BE2C (cell line): ENCODE data around the gene ACMSD.

Experiments used
- DNase-seq: peaks from one replicate; pipeline ENCODE4 v3.0.0-alpha.2; 2020
- H3K27me3 ChIP-seq: fragments of 250-450 bp; sonication (Bioruptor Pico); 2 replicates; pipeline ENCODE4 v1.5.1; 2020; ENCODE audit warnings: mild to moderate bottlenecking
- H3K36me3 ChIP-seq: fragments of 250-450 bp; sonication (Bioruptor Pico); 2 replicates; pipeline ENCODE4 v1.5.1; 2020; ENCODE audit warnings: mild to moderate bottlenecking
- H3K4me1 ChIP-seq: fragments of 250-450 bp; sonication (Bioruptor Pico); 2 replicates; pipeline ENCODE4 v1.5.1; 2020
- H3K4me3 ChIP-seq: 2 replicates; pipeline ENCODE4 v1.5.1; 2011; ENCODE audit warnings: low read depth, low read length
- H3K9me3 ChIP-seq: fragments of 250-450 bp; sonication (Bioruptor Pico); 2 replicates; pipeline ENCODE4 v1.5.1; 2020
- TF ChIP-seq, protein P1 (sequence below): IDR thresholded peaks from 2 replicates; pipeline ENCODE4 v1.5.1; 2012; ENCODE audit warnings: mild to moderate bottlenecking, low read depth, low read length

ACMSD gene

DNA sequence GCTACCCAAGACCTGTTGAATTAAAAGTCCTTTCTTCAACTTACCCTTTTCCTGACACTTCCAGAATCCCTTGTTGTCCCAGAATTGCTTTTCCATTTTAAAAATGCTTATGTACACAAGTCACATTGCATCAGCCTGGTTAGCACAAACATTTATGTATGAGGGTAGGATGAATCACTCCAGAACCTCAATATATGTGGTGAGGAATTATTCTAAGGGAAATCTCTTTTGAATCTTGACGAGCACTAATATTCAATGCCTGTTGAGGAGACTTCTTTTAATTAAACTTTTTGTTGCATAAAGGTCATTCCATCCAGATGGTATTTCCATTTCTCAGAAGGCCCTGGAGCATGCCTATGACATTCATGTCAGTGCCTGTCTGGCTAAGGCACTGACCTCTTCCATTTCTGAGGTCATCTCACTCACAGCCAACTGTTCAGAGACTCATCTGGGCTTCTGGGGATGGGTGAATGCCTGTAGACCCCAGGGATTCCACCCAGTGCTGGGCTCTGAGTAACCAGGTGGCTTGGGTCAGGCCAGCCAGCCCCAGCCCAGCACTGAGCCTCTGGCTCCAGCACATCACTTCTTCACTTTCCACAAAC lies 28.2 kb downstream of the ACMSD start:
- no peak for DNase-seq
- H3K9me3 ChIP-seq: no peaks in the 10 kb centered on the region

DNA sequence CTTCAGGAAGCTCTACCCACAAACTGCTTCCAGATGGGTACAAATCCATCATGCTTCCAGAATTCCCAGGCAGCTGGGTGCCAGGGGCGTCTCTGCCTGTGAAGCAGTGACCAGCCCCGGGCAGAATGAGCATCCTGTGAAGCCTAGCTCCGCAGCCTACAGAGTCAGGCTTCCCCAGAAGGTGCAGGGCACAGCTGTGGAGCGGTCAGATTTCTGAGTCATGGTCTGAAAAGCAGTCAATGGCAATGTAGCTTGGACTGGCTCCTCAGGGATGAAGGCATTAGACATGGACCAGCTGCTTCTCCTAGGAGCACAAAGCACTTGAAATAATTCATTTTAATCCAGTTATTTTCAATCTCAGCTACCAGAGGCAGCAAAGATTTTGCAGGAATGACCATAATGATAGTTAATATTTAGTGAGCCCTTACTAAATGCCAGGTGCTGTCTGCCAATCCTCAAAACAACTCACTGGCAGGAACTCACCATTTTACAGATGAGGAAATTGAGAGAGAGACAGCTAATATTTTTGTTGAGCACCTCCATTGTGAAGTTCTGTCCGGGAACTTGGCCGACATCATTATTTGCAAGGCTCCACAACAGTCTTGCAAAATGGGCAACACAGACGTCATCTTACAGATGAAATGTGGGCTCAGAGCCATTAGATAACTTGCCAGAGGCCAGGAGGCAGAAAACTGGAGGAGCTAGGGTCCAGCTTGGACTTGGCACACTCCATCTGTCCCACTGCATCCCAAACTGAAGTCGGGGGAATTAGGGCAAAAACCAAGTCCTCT lies 31.7 kb downstream of the ACMSD start:
- Histone ChIP-seq H3K4me1 (no peaks in the 10 kb centered on the region), H3K9me3 (no peaks in the 10 kb centered on the region), H3K36me3 (no peaks in the 10 kb centered on the region), H3K4me3 (no peak overlapping the region), H3K27me3 (no peaks in the 10 kb centered on the region)
- TF ChIP-seq, protein P1, sequence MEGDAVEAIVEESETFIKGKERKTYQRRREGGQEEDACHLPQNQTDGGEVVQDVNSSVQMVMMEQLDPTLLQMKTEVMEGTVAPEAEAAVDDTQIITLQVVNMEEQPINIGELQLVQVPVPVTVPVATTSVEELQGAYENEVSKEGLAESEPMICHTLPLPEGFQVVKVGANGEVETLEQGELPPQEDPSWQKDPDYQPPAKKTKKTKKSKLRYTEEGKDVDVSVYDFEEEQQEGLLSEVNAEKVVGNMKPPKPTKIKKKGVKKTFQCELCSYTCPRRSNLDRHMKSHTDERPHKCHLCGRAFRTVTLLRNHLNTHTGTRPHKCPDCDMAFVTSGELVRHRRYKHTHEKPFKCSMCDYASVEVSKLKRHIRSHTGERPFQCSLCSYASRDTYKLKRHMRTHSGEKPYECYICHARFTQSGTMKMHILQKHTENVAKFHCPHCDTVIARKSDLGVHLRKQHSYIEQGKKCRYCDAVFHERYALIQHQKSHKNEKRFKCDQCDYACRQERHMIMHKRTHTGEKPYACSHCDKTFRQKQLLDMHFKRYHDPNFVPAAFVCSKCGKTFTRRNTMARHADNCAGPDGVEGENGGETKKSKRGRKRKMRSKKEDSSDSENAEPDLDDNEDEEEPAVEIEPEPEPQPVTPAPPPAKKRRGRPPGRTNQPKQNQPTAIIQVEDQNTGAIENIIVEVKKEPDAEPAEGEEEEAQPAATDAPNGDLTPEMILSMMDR: no peak
- no peak for DNase-seq

More for the DNA sequence above, 28.2 kb downstream of the ACMSD start:
- H3K4me1 ChIP-seq: no peaks in the 10 kb centered on the region
- TF ChIP-seq, protein P1: no peak
- H3K27me3 ChIP-seq: no peaks in the 10 kb centered on the region
- no peak overlapping the region for H3K4me3 ChIP-seq
- H3K36me3 ChIP-seq: no peaks in the 10 kb centered on the region

- H3K4me1 ChIP-seq: no peaks in the 10 kb centered on the region
- no peaks in the 10 kb centered on the region for H3K9me3 ChIP-seq
- H3K36me3 ChIP-seq: no peaks in the 10 kb centered on the region
- DNase-seq: no peak
- TF ChIP-seq, protein P1: no peak
- H3K27me3 ChIP-seq: no peaks in the 10 kb centered on the region
- no peak overlapping the region for H3K4me3 ChIP-seq
Observed at GRCh38 chr2:134873152-134873551, 34.7 kb downstream of the ACMSD start.

- H3K9me3 ChIP-seq: no peaks in the 10 kb centered on the region
- H3K36me3 ChIP-seq: no peaks in the 10 kb centered on the region
- H3K4me1 ChIP-seq: no peaks in the 10 kb centered on the region
- no peak for DNase-seq
- TF ChIP-seq, protein P1: no peak
- H3K4me3 ChIP-seq: no peak overlapping the region
- H3K27me3 ChIP-seq: no peaks in the 10 kb centered on the region
Observed at GRCh38 chr2:134875309-134875708, 36.9 kb downstream of the ACMSD start.

DNA sequence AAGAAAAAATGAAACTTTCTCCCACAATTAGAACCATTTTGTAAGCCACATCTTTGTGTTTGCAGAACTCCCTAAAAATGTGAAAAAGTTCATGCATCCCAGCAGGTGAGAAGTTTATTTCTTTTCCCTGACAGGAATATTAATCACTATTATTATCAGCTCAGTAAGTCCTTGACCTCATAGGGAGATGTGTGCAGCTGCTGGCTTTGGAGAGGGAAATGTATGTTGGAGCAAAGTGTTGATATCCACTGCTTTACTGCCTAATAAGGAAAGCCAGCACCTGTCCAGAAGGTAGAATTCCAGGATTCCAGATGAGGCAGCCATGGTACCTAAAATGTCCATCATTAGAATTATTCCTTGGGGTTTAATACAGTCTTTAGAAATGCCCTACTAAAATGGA lies 44.4 kb downstream of the ACMSD start:
- Histone ChIP-seq H3K36me3 (no peaks in the 10 kb centered on the region), H3K4me3 (no peak overlapping the region), H3K9me3 (no peaks in the 10 kb centered on the region), H3K4me1 (no peaks in the 10 kb centered on the region), H3K27me3 (no peaks in the 10 kb centered on the region)
- TF ChIP-seq, protein P1: no peak
- no peak for DNase-seq
